Smooth muscle cell (in vitro differentiated cells): Measurements from ENCODE around the gene TMA7B. TPM values are rescaled to one million over a fixed set of nuclear protein-coding genes. Genes with fewer than 3 reads are reported as not detected.

Experiments
- DNase-seq: peaks from one replicate; lab custom pipeline; 2025; ENCODE audit not compliant: unreplicated experiment; lab: John Stamatoyannopoulos, UW
- H2AFZ ChIP-seq: fragments of 200-600 bp; sonication (generic); 2 replicates; pipeline ENCODE4 v1.6.0; 2016; ENCODE audit warnings: antibody characterized with exemption, low read depth, mild to moderate bottlenecking
- H3F3A ChIP-seq: fragments of 200-600 bp; sonication (generic); 2 replicates; pipeline ENCODE4 v1.6.0; 2017; ENCODE audit warnings: antibody characterized with exemption, low read depth
- H3K27ac ChIP-seq: fragments of 200-600 bp; sonication (generic); 2 replicates; pipeline ENCODE4 v1.5.1; 2016; ENCODE audit warnings: low read depth, mild to moderate bottlenecking
- H3K27me3 ChIP-seq: fragments of 200-600 bp; sonication (generic); 2 replicates; pipeline ENCODE4 v1.6.1; 2016; ENCODE audit warnings: low read depth, mild to moderate bottlenecking
- H3K36me3 ChIP-seq: fragments of 200-600 bp; sonication (generic); 2 replicates; pipeline ENCODE4 v1.5.1; 2016; ENCODE audit warnings: low read depth
- H3K4me1 ChIP-seq: fragments of 200-600 bp; sonication (generic); 2 replicates; pipeline ENCODE4 v1.5.1; 2016; ENCODE audit warnings: low read depth
- H3K4me2 ChIP-seq: fragments of 200-600 bp; sonication (generic); 2 replicates; pipeline ENCODE4 v1.6.0; 2016; ENCODE audit warnings: mild to moderate bottlenecking
- H3K4me3 ChIP-seq: fragments of 200-600 bp; sonication (generic); 2 replicates; pipeline ENCODE4 v1.5.1; 2016; ENCODE audit warnings: mild to moderate bottlenecking
- H3K79me2 ChIP-seq: fragments of 200-600 bp; sonication (generic); 2 replicates; pipeline ENCODE4 v1.6.0; 2016; ENCODE audit warnings: low read depth, mild to moderate bottlenecking
- H3K9ac ChIP-seq: fragments of 200-600 bp; sonication (generic); 2 replicates; pipeline ENCODE4 v1.6.0; 2016; ENCODE audit warnings: low read depth
- H3K9me3 ChIP-seq: fragments of 200-600 bp; sonication (generic); replicated peaks from 2 replicates; pipeline ENCODE4 v1.5.1; 2016; ENCODE audit warnings: low read depth
- H4K20me1 ChIP-seq: fragments of 200-600 bp; sonication (generic); 2 replicates; pipeline ENCODE4 v1.6.0; 2016; ENCODE audit warnings: low read depth
- CTCF ChIP-seq: fragments of 200-600 bp; sonication (generic); IDR thresholded peaks from 2 replicates; pipeline ENCODE4 v1.5.1; 2017; ENCODE audit warnings: borderline replicate concordance, mild to moderate bottlenecking, antibody characterized with exemption; ENCODE audit not compliant: insufficient read depth, poor library complexity, severe bottlenecking
- WGBS: methylation state at CpG from one replicate; pipeline ENCODE4 v1.1.7; 2016; ENCODE audit warnings: low lambda C conversion rate; 5-methylcytosine and 5-hydroxymethylcytosine counted together
- polyA plus RNA-seq: library from polyadenylated mRNA; unstranded; fragments of >200 nt; fragmentation: Nextera tagmentation; extraction: Ambion mirVana; gene quantifications from 2 replicates; pipeline ENCODE4 v1.2.1, GENCODE V29; 2016
- total RNA-seq: library from RNA; depleted of rRNA; stranded (reverse); fragments of >200 nt; gene quantifications from 2 replicates; pipeline ENCODE4 v1.2.3, GENCODE V29; 2014

Gene TMA7B
- total and polyA plus RNA-seq, 2 experiments from 2014 or later = not detected

GRCh38 chr22:39954584-39955055 lies 5.6 kb upstream of the TMA7B start:
- no peaks in the 10 kb centered on the region for H3K4me1 ChIP-seq
- no peak overlapping the region for H2AFZ ChIP-seq
- WGBS = 78% methylated on average over 4 of the region's 4 CpGs
- H3K9ac ChIP-seq = no peak overlapping the region
- no peaks in the 10 kb centered on the region for H3K27me3 ChIP-seq
- DNase-seq = no peak
- H3K79me2 ChIP-seq = no peaks in the 10 kb centered on the region
- no peak overlapping the region for H3K4me2 ChIP-seq
- no peaks in the 10 kb centered on the region for H3K9me3 ChIP-seq
- no peaks in the 10 kb centered on the region for H4K20me1 ChIP-seq
- no peak for TF ChIP-seq CTCF
- H3F3A ChIP-seq = peaks cover 3% of the 10 kb centered on the region
- H3K27ac ChIP-seq = no peak overlapping the region
- H3K36me3 ChIP-seq = no peaks in the 10 kb centered on the region
- H3K4me3 ChIP-seq = no peak overlapping the region

GRCh38 chr22:39955675-39956074 lies 4.5 kb upstream of the TMA7B start:
- no peaks in the 10 kb centered on the region for H3K36me3 ChIP-seq
- no peak overlapping the region for H3K4me2 ChIP-seq
- no peak for TF ChIP-seq CTCF
- H3K9me3 ChIP-seq = no peaks in the 10 kb centered on the region
- WGBS = 96% methylated on average over 2 of the region's 2 CpGs
- DNase-seq = no peak
- peaks cover 8% of the 10 kb centered on the region for H3K4me1 ChIP-seq
- H2AFZ ChIP-seq = no peak overlapping the region
- H3K27me3 ChIP-seq = no peaks in the 10 kb centered on the region
- no peaks in the 10 kb centered on the region for H3K79me2 ChIP-seq
- no peak overlapping the region for H3K4me3 ChIP-seq
- peaks cover 13% of the 10 kb centered on the region for H3F3A ChIP-seq
- H4K20me1 ChIP-seq = no peaks in the 10 kb centered on the region
- H3K27ac ChIP-seq = no peak overlapping the region
- no peak overlapping the region for H3K9ac ChIP-seq

GRCh38 chr22:39956932-39957664 lies 3.1 kb upstream of the TMA7B start:
- WGBS = 73% methylated on average over 10 of the region's 10 CpGs
- no peak overlapping the region for H3K4me2 ChIP-seq

More at GRCh38 chr22:39956932-39957664, 3.1 kb upstream of the TMA7B start:
- no peaks in the 10 kb centered on the region for H3K9me3 ChIP-seq
- no peak for TF ChIP-seq CTCF
- no peak overlapping the region for H3K9ac ChIP-seq
- H3K27ac ChIP-seq = no peak overlapping the region
- peaks cover 8% of the 10 kb centered on the region for H3K4me1 ChIP-seq
- H3K27me3 ChIP-seq = no peaks in the 10 kb centered on the region
- no peak overlapping the region for H3K4me3 ChIP-seq
- peaks cover 16% of the 10 kb centered on the region for H3F3A ChIP-seq
- H2AFZ ChIP-seq = no peak overlapping the region
- H4K20me1 ChIP-seq = no peaks in the 10 kb centered on the region
- H3K79me2 ChIP-seq = no peaks in the 10 kb centered on the region
- DNase-seq = no peak
- no peaks in the 10 kb centered on the region for H3K36me3 ChIP-seq
